GM12872 (cell line): ENCODE results near the gene RBP5.

Experiments used
- CTCF ChIP-seq: IDR thresholded peaks from 3 replicates; pipeline ENCODE4 v1.5.1; 2011; ENCODE audit warnings: low read depth, mild to moderate bottlenecking, low read length, moderate library complexity; ENCODE audit not compliant: insufficient read depth

RBP5 gene

DNA sequence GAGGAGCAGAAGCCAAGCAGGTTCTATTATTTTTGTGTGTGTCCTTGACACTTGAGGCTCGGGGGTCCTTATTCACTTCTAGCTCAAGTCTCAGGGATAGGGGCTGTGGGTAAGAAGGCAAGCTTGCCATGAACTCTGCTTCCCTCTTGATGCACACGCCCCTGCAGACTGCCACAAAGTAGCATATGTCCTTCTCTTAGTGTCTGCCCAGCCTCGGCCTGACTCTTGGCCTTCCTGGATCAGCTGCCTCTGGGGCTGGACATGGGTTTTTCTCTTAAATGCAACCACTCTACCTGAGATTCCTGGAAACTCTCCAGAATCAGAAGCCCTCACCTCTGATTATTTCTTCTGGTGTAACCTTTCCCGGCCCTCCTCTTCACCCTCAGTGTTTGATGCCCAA lies 32.6 kb upstream of the RBP5 start:
- no peak for TF ChIP-seq CTCF

- no peak for TF ChIP-seq CTCF
Observed at GRCh38 chr12:7160183-7160582, 31.5 kb upstream of the RBP5 start.

DNA sequence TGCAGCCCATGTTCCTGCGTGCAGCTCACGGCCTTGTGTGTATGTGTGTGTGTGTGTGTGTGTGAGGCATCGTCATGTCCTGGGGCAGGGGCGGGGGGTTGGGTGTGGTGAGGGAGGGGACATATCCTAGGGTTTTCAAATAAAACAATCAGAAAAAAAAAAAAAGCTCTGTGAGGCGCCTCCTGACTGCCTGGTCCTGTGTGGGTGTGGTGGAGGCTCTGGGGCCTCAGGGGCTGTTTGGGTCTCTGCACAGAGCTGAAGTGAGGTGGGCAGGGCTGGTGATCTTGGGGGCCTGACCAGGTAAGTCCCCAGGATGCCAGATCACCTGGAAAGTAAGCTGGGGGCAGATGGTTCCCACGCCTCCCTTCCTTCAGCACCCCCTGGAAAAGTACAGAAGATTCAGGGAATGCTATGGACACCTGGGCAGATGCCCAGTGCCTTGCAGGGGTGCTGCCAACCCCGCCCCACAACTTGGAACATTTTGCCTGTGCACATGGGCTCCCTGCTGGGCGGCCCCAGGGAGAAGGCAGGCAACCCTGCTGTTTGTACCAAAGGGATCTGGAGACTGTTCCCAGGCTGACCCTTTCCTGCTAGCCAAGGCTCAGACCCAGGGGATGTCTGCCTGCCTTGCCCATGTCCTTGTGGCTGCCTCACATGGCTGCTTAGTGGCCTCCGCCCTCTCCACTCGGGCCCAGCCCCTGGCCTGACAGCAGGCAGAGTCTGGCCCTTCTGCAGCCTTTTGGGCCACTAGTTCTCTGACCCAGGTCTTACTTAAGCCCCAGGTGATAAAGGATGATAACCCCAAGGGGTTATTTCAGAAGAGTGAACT lies 30.3 kb upstream of the RBP5 start:
- TF ChIP-seq CTCF, result no peak

GRCh38 chr12:7157391-7157790 lies 28.7 kb upstream of the RBP5 start:
- no peak for TF ChIP-seq CTCF

- no peak for TF ChIP-seq CTCF
Observed at GRCh38 chr12:7156259-7157197, 27.8 kb upstream of the RBP5 start.

DNA sequence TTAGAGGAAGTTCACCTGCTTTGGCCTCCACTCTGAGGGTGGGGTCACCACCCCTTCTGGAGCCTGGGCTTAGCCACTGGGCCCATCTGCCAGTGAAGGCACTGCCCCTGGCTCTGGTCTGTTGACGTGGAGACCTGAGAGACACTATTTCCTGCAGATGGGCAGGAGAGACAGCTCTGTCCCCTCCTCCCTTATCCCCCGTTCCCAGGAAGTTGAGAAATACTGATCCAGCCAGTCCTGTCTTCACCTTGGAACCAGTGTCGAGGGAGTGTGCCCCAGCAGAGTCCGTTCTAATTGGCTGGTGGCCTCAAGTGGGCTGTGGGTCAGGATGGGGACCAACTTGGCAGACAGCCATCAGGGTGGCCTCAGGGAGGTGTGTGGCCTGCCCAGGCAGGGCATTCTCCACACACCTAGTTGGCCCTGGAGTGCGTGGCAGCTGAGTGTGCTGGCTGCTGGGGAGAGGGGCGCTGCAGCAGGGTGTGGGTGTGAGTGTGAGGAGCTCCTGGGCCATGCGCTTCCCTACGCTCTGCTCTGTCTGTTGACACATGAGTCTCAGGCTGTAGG lies 26.9 kb upstream of the RBP5 start:
- TF ChIP-seq CTCF, result no peak

- TF ChIP-seq CTCF, result no peak
Observed at GRCh38 chr12:7154901-7155470, 26.3 kb upstream of the RBP5 start.
